H1 (cell line): Measurements from ENCODE around the gene SPSB3. TPM values are rescaled to one million over a fixed set of nuclear protein-coding genes. Genes with fewer than 3 reads are reported as not detected.

Experiments used
- ATF2 ChIP-seq: IDR thresholded peaks from 2 replicates; pipeline ENCODE4 v1.6.1; 2012; ENCODE audit warnings: low read length, inconsistent platforms
- BCL11A ChIP-seq, 2 experiments: IDR thresholded peaks; one replicate each; pipeline ENCODE4 v1.6.1; 2011; ENCODE audit warnings: low read depth in 2 of 2, low read length in 2 of 2, mild to moderate bottlenecking in 2 of 2
- CEBPB ChIP-seq: IDR thresholded peaks from 2 replicates; pipeline ENCODE4 v1.6.1; 2012; ENCODE audit warnings: low read depth, low read length
- CREB1 ChIP-seq: IDR thresholded peaks from 2 replicates; pipeline ENCODE4 v1.6.1; 2012; ENCODE audit warnings: inconsistent platforms
- CTCF ChIP-seq, 3 experiments: IDR thresholded peaks; 1 replicate in 2 of 3; 2 replicates in 1 of 3; pipeline versions ENCODE4 v1.5.1 to v1.6.1; 2011; ENCODE audit warnings: low read length in 3 of 3, mild to moderate bottlenecking in 3 of 3, inconsistent platforms in 2 of 3, low read depth in 1 of 3, moderate library complexity in 1 of 3; ENCODE audit not compliant: insufficient read depth in 1 of 3; ENCODE audit errors: control extremely low read depth in 1 of 3
- E2F6 ChIP-seq: IDR thresholded peaks from 2 replicates; pipeline ENCODE4 v1.6.1; 2012; ENCODE audit warnings: inconsistent platforms
- FOSL1 ChIP-seq: IDR thresholded peaks from 2 replicates; pipeline ENCODE4 v1.6.1; 2011; ENCODE audit warnings: mild to moderate bottlenecking, low read depth, low read length, moderate library complexity; ENCODE audit not compliant: insufficient read depth
- GABPA ChIP-seq: IDR thresholded peaks from 2 replicates; pipeline ENCODE4 v1.6.1; 2011; ENCODE audit warnings: mild to moderate bottlenecking, low read length, moderate library complexity, borderline replicate concordance; ENCODE audit not compliant: insufficient read depth
- HDAC2 ChIP-seq, 2 experiments: fragments of 300-600 bp in 1 of 2; sonication (generic) in 1 of 2; IDR thresholded peaks; 2 replicates each; pipeline ENCODE4 v1.6.1; 2011 to 2012; ENCODE audit warnings: low read depth in 2 of 2, low read length in 2 of 2, mild to moderate bottlenecking in 2 of 2, moderate library complexity in 2 of 2, borderline replicate concordance in 1 of 2, inconsistent platforms in 1 of 2
- JUN ChIP-seq: IDR thresholded peaks from 2 replicates; pipeline ENCODE4 v1.6.1; 2011; ENCODE audit warnings: low read depth, mild to moderate bottlenecking, improper control_type of control experiment, low read length
- MAFK ChIP-seq: IDR thresholded peaks from 2 replicates; pipeline ENCODE4 v1.6.1; 2012; ENCODE audit warnings: low read depth, mild to moderate bottlenecking, improper control_type of control experiment, low read length
- MAX ChIP-seq: IDR thresholded peaks from 2 replicates; pipeline ENCODE4 v1.6.1; 2012; ENCODE audit warnings: inconsistent platforms
- POLR2A ChIP-seq, 2 experiments: IDR thresholded peaks; 1 replicate in 1 of 2; 2 replicates in 1 of 2; pipeline ENCODE4 v1.6.1; 2011; ENCODE audit warnings: low read depth in 2 of 2, low read length in 2 of 2, mild to moderate bottlenecking in 2 of 2; ENCODE audit errors: control extremely low read depth in 1 of 2
- SIN3A ChIP-seq, 2 experiments: IDR thresholded peaks in 1 of 2; conservative IDR thresholded peaks in 1 of 2; 2 replicates each; pipeline ENCODE4 v1.6.1; 2011 to 2012; ENCODE audit warnings: low read length in 2 of 2, improper control_type of control experiment in 1 of 2, low read depth in 1 of 2, mild to moderate bottlenecking in 1 of 2
- SIX5 ChIP-seq: IDR thresholded peaks from 2 replicates; pipeline ENCODE4 v1.6.1; 2011; ENCODE audit warnings: mild to moderate bottlenecking, low read depth, low read length
- SP4 ChIP-seq: IDR thresholded peaks from 2 replicates; pipeline ENCODE4 v1.6.1; 2012; ENCODE audit warnings: low read length, inconsistent platforms
- TBP ChIP-seq: IDR thresholded peaks from 2 replicates; pipeline ENCODE4 v1.6.1; 2011; ENCODE audit warnings: low read depth, low read length, improper control_type of control experiment
- USF2 ChIP-seq: IDR thresholded peaks from 2 replicates; pipeline ENCODE4 v1.6.1; 2011; ENCODE audit warnings: low read length, improper control_type of control experiment
- YY1 ChIP-seq: IDR thresholded peaks from 2 replicates; pipeline ENCODE4 v1.6.1; 2011; ENCODE audit warnings: low read depth, mild to moderate bottlenecking, low read length
- polyA plus RNA-seq, 7 experiments: library from polyadenylated mRNA; depleted of rRNA in 3 of 7; stranded (reverse) in 5 of 7; unstranded in 2 of 7; fragments of >200 nt in 5 of 7; fragments of 200-250 nt in 2 of 7; gene quantifications; 1 replicate in 5 of 7; 2 replicates in 1 of 7; 4 replicates in 1 of 7; pipeline versions ENCODE4 v1.2.1 to v1.2.3, GENCODE V29; 2011 to 2013; ENCODE audit warnings: missing spikeins in 2 of 7, mixed read lengths in 2 of 7
- total RNA-seq: library from RNA; stranded (reverse); fragmentation: NEBNext Ultra II Directional; extraction: Animal tissue kit (Norgen Biotek cat#: 25700); gene quantifications from 2 replicates; pipeline ENCODE4 v1.2.1, GENCODE V29; 2021

Gene SPSB3
- total and polyA plus RNA-seq, 2 of the 8 experiments (the other 6 are each of a cell fraction or from before 2014, with no cell fraction given) = 22.5 to 37.8 TPM

GRCh38 chr16:1812732-1813163, 30.4 kb upstream of the SPSB3 start (continued):
- no peak for TF ChIP-seq ATF2
- no peak for TF ChIP-seq USF2
- TF ChIP-seq GABPA = 0 out of 2 replicates have a peak, but pooled peaks have one; percentile 34
- no peak for TF ChIP-seq MAFK
- TF ChIP-seq E2F6 = 0 out of 2 replicates have a peak, but pooled peaks have one; percentile 4
- no peak for TF ChIP-seq BCL11A (IDR thresholded peaks at IDR 0.05; ENCODE audit: low read depth in 2 of 2, low read length in 2 of 2)
- peak in 1 of 2 experiments; percentile 64; a peak in 1 of 4 replicates for TF ChIP-seq HDAC2 (IDR thresholded peaks at IDR 0.05; ENCODE audit: borderline replicate concordance in 1 of 2, low read depth in 2 of 2, low read length in 2 of 2)
- no peak for TF ChIP-seq SP4
- no peak for TF ChIP-seq POLR2A (IDR thresholded peaks at IDR 0.05; ENCODE audit: control extremely low read depth in 1 of 2, low read depth in 2 of 2, low read length in 2 of 2)
- no peak for TF ChIP-seq CEBPB
- peak; percentile 82 for TF ChIP-seq MAX
- TF ChIP-seq CREB1 = no peak
- 0 out of 2 replicates have a peak, but pooled peaks have one; percentile 26 for TF ChIP-seq TBP
- TF ChIP-seq YY1 = no peak
- TF ChIP-seq JUN = no peak
- TF ChIP-seq SIX5 = no peak
- no peak for TF ChIP-seq FOSL1
- TF ChIP-seq SIN3A (conservative IDR thresholded peaks at IDR 0.05 in 1 of 2, IDR thresholded peaks at IDR 0.05 in 1 of 2; ENCODE audit: low read depth in 1 of 2, low read length in 2 of 2) = peak in 1 of 2 experiments; percentile 64; a peak in 1 of 4 replicates
- peak; percentile 58 to 87 (median 66) for TF ChIP-seq CTCF (IDR thresholded peaks at IDR 0.05; ENCODE audit: control extremely low read depth in 1 of 3, insufficient read depth in 1 of 3, low read depth in 1 of 3, low read length in 3 of 3)
